Measurements from ENCODE around the gene FIGN. TPM values are rescaled to one million over a fixed set of nuclear protein-coding genes. Genes with fewer than 3 reads are reported as not detected.

FIGN gene
- total RNA-seq, 1 experiment from 2014 or later: not detected

GRCh38 chr2:163748420-163748819 is 12.6 kb upstream of the FIGN start:
- Histone ChIP-seq H4K20me1 (ENCODE audit: insufficient read depth) (no peaks in the 10 kb centered on the region), H3K9me3 (ENCODE audit: control insufficient read depth in 1 of 2, insufficient read depth in 1 of 2, low read depth in 1 of 2, low read length in 2 of 2) (no peaks in the 10 kb centered on the region), H3K9ac (ENCODE audit: low read length) (no peak overlapping the region), H3K9me2 (ENCODE audit: insufficient read depth) (no peaks in the 10 kb centered on the region), H3K27ac (ENCODE audit: low read depth, low read length) (no peak overlapping the region), H3K4me2 (ENCODE audit: low read length) (no peak overlapping the region), H3K27me3 (ENCODE audit: insufficient read depth, low read length) (peaks cover 38% of the 10 kb centered on the region), H3K36me3 (ENCODE audit: control insufficient read depth in 1 of 2, insufficient read depth in 2 of 2, low read length in 2 of 2) (no peaks in the 10 kb centered on the region), H3K4me3 (replicated peaks in 1 of 2; ENCODE audit: low read depth in 1 of 2, low read length in 2 of 2) (no peak overlapping the region), H3K4me1 (ENCODE audit: control insufficient read depth in 1 of 2, insufficient read depth in 2 of 2, low read length in 2 of 2) (no peaks in the 10 kb centered on the region), H2AFZ (ENCODE audit: low read depth, low read length, poor library complexity, severe bottlenecking) (no peak overlapping the region), H3K79me2 (ENCODE audit: insufficient read depth, low read length) (no peaks in the 10 kb centered on the region)
- RAD21 ChIA-PET (ENCODE audit: low non-redundant PET in 1 of 2, low total read pairs in 2 of 2, uncharacterized antibody in 2 of 2, unreplicated experiment in 2 of 2): no interaction called here
- CTCF ChIA-PET: no interaction called here
- POLR2A ChIA-PET: no interaction called here
- no TSS peak for BruUV-seq (replicated peaks)
- no peak for TF ChIP-seq YY1 (IDR thresholded peaks at IDR 0.05; ENCODE audit: extremely low read depth, insufficient replicate concordance, low read depth, low read length)
- no peak for TF ChIP-seq EGR1 (IDR thresholded peaks at IDR 0.05; ENCODE audit: low read depth)
- TF ChIP-seq ATF3 (IDR thresholded peaks at IDR 0.05): no peak
- TF ChIP-seq, protein P1, sequence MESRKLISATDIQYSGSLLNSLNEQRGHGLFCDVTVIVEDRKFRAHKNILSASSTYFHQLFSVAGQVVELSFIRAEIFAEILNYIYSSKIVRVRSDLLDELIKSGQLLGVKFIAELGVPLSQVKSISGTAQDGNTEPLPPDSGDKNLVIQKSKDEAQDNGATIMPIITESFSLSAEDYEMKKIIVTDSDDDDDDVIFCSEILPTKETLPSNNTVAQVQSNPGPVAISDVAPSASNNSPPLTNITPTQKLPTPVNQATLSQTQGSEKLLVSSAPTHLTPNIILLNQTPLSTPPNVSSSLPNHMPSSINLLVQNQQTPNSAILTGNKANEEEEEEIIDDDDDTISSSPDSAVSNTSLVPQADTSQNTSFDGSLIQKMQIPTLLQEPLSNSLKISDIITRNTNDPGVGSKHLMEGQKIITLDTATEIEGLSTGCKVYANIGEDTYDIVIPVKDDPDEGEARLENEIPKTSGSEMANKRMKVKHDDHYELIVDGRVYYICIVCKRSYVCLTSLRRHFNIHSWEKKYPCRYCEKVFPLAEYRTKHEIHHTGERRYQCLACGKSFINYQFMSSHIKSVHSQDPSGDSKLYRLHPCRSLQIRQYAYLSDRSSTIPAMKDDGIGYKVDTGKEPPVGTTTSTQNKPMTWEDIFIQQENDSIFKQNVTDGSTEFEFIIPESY (IDR thresholded peaks at IDR 0.05; ENCODE audit: extremely low read depth, insufficient replicate concordance, low read length): no peak
- no peak for TF ChIP-seq POLR2A (IDR thresholded peaks at IDR 0.05; ENCODE audit: borderline replicate concordance, extremely low read depth, insufficient read depth, insufficient read length)
- TF ChIP-seq TCF7L2 (IDR thresholded peaks at IDR 0.05; ENCODE audit: borderline replicate concordance, extremely low read depth, insufficient read depth, insufficient read length): no peak
- TF ChIP-seq POLR2AphosphoS5 (IDR thresholded peaks at IDR 0.05; ENCODE audit: low read depth, low read length): no peak
- TF ChIP-seq SP1 (IDR thresholded peaks at IDR 0.05; ENCODE audit: low read depth): no peak
- TF ChIP-seq SIN3A (IDR thresholded peaks at IDR 0.05; ENCODE audit: low read depth): no peak
- no peak for TF ChIP-seq ZFX (IDR thresholded peaks at IDR 0.05)
- TF ChIP-seq SRF (IDR thresholded peaks at IDR 0.05; ENCODE audit: low read depth): no peak
- TF ChIP-seq RAD21 (IDR thresholded peaks at IDR 0.05; ENCODE audit: low read depth): no peak
- no peak for TF ChIP-seq FOSL1 (IDR thresholded peaks at IDR 0.05; ENCODE audit: low read depth)
- intact Hi-C loops (cut with micrococcal nuclease): no loop called here
- no peak for DNase-seq (ENCODE audit: low read depth, low spot score)
- ATAC-seq: no peak

Data from HCT116 (cell line).